HEK293 (cell line): Measurements from ENCODE around the gene PDZD2.

ENCODE experiments used
- CTCF ChIA-PET: fragments of 350-600 bp; formaldehyde crosslinking; extraction: SDS; loops from one replicate; lab custom pipeline; 2021; ENCODE audit warnings: antibody characterized with exemption; lab: Yijun Ruan, JAX
- POLR2A ChIA-PET: fragments of 300-600 bp; formaldehyde crosslinking; extraction: SDS; loops from one replicate; lab custom pipeline; 2020; ENCODE audit warnings: antibody characterized with exemption, inconsistent platforms; lab: Yijun Ruan, JAX
- H3K27ac ChIP-seq: fragments of 200-500 bp; sonication (Bioruptor generic); 2 replicates; pipeline ENCODE4 v1.5.1; 2014; ENCODE audit warnings: low read depth, low read length, control low read depth, inconsistent platforms; ENCODE audit errors: extremely low read depth
- H3K36me3 ChIP-seq, 2 experiments: fragments of 200-500 bp in 1 of 2; sonication (Bioruptor generic) in 1 of 2; 1 replicate in 1 of 2; 2 replicates in 1 of 2; pipeline ENCODE4 v1.5.1; 2014 to 2017; ENCODE audit warnings: inconsistent platforms in 2 of 2, low read length in 2 of 2; ENCODE audit not compliant: control insufficient read depth in 2 of 2, insufficient read depth in 1 of 2
- H3K4me1 ChIP-seq: fragments of 200-500 bp; sonication (Bioruptor generic); 2 replicates; pipeline ENCODE4 v1.5.1; 2014; ENCODE audit warnings: mild to moderate bottlenecking, low read length, inconsistent platforms; ENCODE audit not compliant: control insufficient read depth, insufficient read depth
- H3K4me3 ChIP-seq: 2 replicates; pipeline ENCODE4 v1.5.1; 2011; ENCODE audit warnings: low read depth, mild to moderate bottlenecking, control low read depth, low read length, moderate library complexity
- H3K9me3 ChIP-seq: fragments of 200-500 bp; sonication (Bioruptor generic); 2 replicates; pipeline ENCODE4 v1.5.1; 2014; ENCODE audit warnings: low read depth, low read length, inconsistent platforms; ENCODE audit not compliant: control insufficient read depth, insufficient read depth
- KLF1 ChIP-seq: fragments of 450-650 bp; formaldehyde crosslinking; IDR thresholded peaks from 2 replicates; pipeline ENCODE4 v1.5.1; 2016; ENCODE audit warnings: missing biosample characterization, missing genetic modification characterization
- KLF8 ChIP-seq: fragments of 450-650 bp; formaldehyde crosslinking; IDR thresholded peaks from 2 replicates; pipeline ENCODE4 v1.5.1; 2016; ENCODE audit warnings: missing biosample characterization, missing genetic modification characterization
- OVOL3 ChIP-seq: fragments of 450-650 bp; formaldehyde crosslinking; IDR thresholded peaks from 2 replicates; pipeline ENCODE4 v1.5.1; 2016; ENCODE audit warnings: missing biosample characterization, missing genetic modification characterization
- PRDM1 ChIP-seq: fragments of 450-650 bp; formaldehyde crosslinking; IDR thresholded peaks from 2 replicates; pipeline ENCODE4; 2016; ENCODE audit warnings: missing biosample characterization, missing genetic modification characterization
- RBAK ChIP-seq: fragments of 450-650 bp; formaldehyde crosslinking; IDR thresholded peaks from 2 replicates; pipeline ENCODE4 v1.5.1; 2016; ENCODE audit warnings: missing biosample characterization, missing genetic modification characterization
- SP3 ChIP-seq: fragments of 450-650 bp; formaldehyde crosslinking; IDR thresholded peaks from 2 replicates; pipeline ENCODE4 v1.5.1; 2016; ENCODE audit warnings: missing biosample characterization, missing genetic modification characterization
- WT1 ChIP-seq: fragments of 450-650 bp; formaldehyde crosslinking; IDR thresholded peaks from 2 replicates; pipeline ENCODE4 v1.5.1; 2016; ENCODE audit warnings: missing biosample characterization, missing genetic modification characterization
- ZEB2 ChIP-seq: fragments of 450-650 bp; formaldehyde crosslinking; IDR thresholded peaks from 2 replicates; pipeline ENCODE4 v1.5.1; 2016; ENCODE audit warnings: missing biosample characterization, missing genetic modification characterization
- ZNF121 ChIP-seq: fragments of 450-650 bp; formaldehyde crosslinking; IDR thresholded peaks from 2 replicates; pipeline ENCODE4 v1.5.1; 2016; ENCODE audit warnings: missing biosample characterization, missing genetic modification characterization
- ZNF184 ChIP-seq: fragments of 450-650 bp; IDR thresholded peaks from 2 replicates; pipeline ENCODE4 v1.5.1; 2018; ENCODE audit warnings: missing biosample characterization, mild to moderate bottlenecking, missing genetic modification characterization
- ZNF24 ChIP-seq: fragments of 450-650 bp; formaldehyde crosslinking; IDR thresholded peaks from 2 replicates; pipeline ENCODE4 v1.5.1; 2016; ENCODE audit warnings: missing biosample characterization, missing genetic modification characterization
- ZNF292 ChIP-seq: fragments of 450-650 bp; formaldehyde crosslinking; IDR thresholded peaks from 2 replicates; pipeline ENCODE4 v1.5.1; 2016; ENCODE audit warnings: low read depth, missing biosample characterization, missing genetic modification characterization, borderline replicate concordance
- ZNF514 ChIP-seq: fragments of 450-650 bp; formaldehyde crosslinking; IDR thresholded peaks from 2 replicates; pipeline ENCODE4 v1.5.1; 2016; ENCODE audit warnings: missing biosample characterization, missing genetic modification characterization
- ZNF530 ChIP-seq: fragments of 450-650 bp; formaldehyde crosslinking; IDR thresholded peaks from 2 replicates; pipeline ENCODE4 v1.5.1; 2016; ENCODE audit warnings: low read depth, missing biosample characterization, missing genetic modification characterization
- ZNF610 ChIP-seq: fragments of 450-650 bp; formaldehyde crosslinking; IDR thresholded peaks from 2 replicates; pipeline ENCODE4 v1.5.1; 2016; ENCODE audit warnings: missing biosample characterization, missing genetic modification characterization, borderline replicate concordance
- ZNF660 ChIP-seq: fragments of 450-650 bp; IDR thresholded peaks from 2 replicates; pipeline ENCODE4 v1.5.1; 2018; ENCODE audit warnings: missing biosample characterization, mild to moderate bottlenecking, missing genetic modification characterization
- ZNF776 ChIP-seq: fragments of 450-650 bp; formaldehyde crosslinking; IDR thresholded peaks from 2 replicates; pipeline ENCODE4 v1.5.0; 2017; ENCODE audit warnings: missing biosample characterization, missing genetic modification characterization, borderline replicate concordance
- ZNF837 ChIP-seq: fragments of 450-650 bp; formaldehyde crosslinking; IDR thresholded peaks from 2 replicates; pipeline ENCODE4 v1.5.1; 2016; ENCODE audit warnings: missing biosample characterization, missing genetic modification characterization
- TF ChIP-seq, protein P1 (sequence below): fragments of 450-650 bp; formaldehyde crosslinking; IDR thresholded peaks from 2 replicates; pipeline ENCODE4 v1.5.1; 2016; ENCODE audit warnings: missing biosample characterization, missing genetic modification characterization
- TF ChIP-seq, protein P2 (sequence below): fragments of 450-650 bp; formaldehyde crosslinking; IDR thresholded peaks from 2 replicates; pipeline ENCODE4 v1.5.1; 2016; ENCODE audit warnings: missing biosample characterization, missing genetic modification characterization
- TF ChIP-seq, protein P3 (sequence below): fragments of 450-650 bp; formaldehyde crosslinking; IDR thresholded peaks from 2 replicates; pipeline ENCODE4 v1.5.0; 2017; ENCODE audit warnings: missing biosample characterization, missing genetic modification characterization, borderline replicate concordance
- TF ChIP-seq, protein P4 (sequence below): fragments of 450-650 bp; formaldehyde crosslinking; IDR thresholded peaks from 2 replicates; pipeline ENCODE4 v1.5.1; 2016; ENCODE audit warnings: missing biosample characterization, missing genetic modification characterization
- TF ChIP-seq, protein P5 (sequence below): fragments of 450-650 bp; formaldehyde crosslinking; IDR thresholded peaks from 2 replicates; pipeline ENCODE4 v1.5.1; 2016; ENCODE audit warnings: missing biosample characterization, missing genetic modification characterization
- TF ChIP-seq, protein P6 (sequence below): fragments of 450-650 bp; formaldehyde crosslinking; IDR thresholded peaks from 2 replicates; pipeline ENCODE4 v1.5.1; 2017; ENCODE audit warnings: missing biosample characterization, missing genetic modification characterization

Gene PDZD2

DNA sequence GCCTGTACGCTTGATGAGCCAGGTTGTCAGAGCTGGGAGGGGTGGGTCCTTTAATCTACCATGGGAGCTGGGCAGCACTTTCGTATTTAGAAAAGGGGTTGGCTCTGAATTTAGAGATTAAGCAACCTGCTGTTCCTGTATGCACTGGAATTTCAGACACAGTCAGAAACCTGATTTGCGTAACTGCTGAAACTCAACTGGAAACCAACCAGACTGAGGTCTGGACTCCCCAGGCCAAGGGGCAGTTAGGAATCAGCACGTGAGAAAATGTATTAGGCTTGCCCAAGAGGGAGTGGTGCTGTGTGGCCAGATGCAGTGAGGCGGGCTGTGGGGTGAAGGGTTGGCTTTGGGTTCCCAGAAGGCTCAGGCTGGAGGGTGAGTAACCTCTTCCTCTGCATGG is 300.2 kb downstream of the PDZD2 start (continued):
- TF ChIP-seq OVOL3 (tag by site-specific recombination) (no peak), ZNF776 (no peak), ZNF24 (tag by site-specific recombination) (no peak), ZNF121 (tag by site-specific recombination) (no peak), ZNF530 (tag by site-specific recombination) (no peak)
- TF ChIP-seq, protein P1, sequence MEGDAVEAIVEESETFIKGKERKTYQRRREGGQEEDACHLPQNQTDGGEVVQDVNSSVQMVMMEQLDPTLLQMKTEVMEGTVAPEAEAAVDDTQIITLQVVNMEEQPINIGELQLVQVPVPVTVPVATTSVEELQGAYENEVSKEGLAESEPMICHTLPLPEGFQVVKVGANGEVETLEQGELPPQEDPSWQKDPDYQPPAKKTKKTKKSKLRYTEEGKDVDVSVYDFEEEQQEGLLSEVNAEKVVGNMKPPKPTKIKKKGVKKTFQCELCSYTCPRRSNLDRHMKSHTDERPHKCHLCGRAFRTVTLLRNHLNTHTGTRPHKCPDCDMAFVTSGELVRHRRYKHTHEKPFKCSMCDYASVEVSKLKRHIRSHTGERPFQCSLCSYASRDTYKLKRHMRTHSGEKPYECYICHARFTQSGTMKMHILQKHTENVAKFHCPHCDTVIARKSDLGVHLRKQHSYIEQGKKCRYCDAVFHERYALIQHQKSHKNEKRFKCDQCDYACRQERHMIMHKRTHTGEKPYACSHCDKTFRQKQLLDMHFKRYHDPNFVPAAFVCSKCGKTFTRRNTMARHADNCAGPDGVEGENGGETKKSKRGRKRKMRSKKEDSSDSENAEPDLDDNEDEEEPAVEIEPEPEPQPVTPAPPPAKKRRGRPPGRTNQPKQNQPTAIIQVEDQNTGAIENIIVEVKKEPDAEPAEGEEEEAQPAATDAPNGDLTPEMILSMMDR (tag by site-specific recombination) = no peak

DNA sequence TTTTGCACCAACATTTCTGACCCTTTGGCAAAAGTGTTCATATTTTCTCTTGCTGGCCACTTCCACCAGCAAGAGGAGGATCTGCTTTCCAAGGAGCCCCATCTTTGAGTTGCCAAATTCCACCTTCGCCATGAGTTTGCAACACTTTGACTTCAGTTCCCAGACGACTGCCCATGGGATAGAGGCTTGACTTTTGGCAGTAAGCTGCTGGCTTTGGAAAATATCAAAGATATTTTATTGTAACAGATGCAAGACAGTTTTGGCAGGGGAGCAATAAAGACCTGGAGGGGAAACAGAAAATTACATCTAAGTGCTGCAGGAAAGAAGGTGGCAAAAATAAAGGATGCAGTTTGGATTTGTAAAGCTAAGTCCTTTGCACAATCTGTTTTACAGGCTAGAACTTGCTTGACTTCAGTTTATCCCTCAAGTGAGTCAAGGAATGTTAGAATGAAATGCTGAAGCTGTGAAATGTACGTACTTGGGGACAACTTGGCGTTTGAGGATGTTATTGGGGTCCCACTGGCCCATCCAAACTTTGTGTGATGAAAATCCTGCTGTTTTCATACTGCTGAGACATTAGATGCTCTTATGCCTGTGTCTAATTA is 302.3 kb downstream of the PDZD2 start:
- CTCF ChIA-PET = interaction anchor here (1.3 kb wide), 1 partner anchor 24 kb away, joined by 3 read pairs; no protein-coding TSS in a partner anchor
- TF ChIP-seq ZNF184 (tag by site-specific recombination) (no peak), ZNF660 (tag by site-specific recombination) (no peak), KLF1 (tag by site-specific recombination) (no peak), ZNF610 (tag by site-specific recombination) (no peak), RBAK (no peak), SP3 (tag by site-specific recombination) (no peak), WT1 (tag by site-specific recombination) (no peak), ZNF837 (no peak), PRDM1 (tag by site-specific recombination) (no peak)
- TF ChIP-seq, protein P2, sequence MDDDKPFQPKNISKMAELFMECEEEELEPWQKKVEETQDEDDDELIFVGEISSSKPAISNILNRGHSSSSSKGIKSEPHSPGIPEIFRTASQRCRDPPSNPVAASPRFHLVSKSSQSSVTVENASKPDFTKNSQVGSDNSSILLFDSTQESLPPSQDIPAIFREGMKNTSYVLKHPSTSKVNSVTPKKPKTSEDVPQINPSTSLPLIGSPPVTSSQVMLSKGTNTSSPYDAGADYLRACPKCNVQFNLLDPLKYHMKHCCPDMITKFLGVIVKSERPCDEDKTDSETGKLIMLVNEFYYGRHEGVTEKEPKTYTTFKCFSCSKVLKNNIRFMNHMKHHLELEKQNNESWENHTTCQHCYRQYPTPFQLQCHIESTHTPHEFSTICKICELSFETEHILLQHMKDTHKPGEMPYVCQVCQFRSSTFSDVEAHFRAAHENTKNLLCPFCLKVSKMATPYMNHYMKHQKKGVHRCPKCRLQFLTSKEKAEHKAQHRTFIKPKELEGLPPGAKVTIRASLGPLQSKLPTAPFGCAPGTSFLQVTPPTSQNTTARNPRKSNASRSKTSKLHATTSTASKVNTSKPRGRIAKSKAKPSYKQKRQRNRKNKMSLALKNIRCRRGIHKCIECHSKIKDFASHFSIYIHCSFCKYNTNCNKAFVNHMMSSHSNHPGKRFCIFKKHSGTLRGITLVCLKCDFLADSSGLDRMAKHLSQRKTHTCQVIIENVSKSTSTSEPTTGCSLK = no peak
- TF ChIP-seq, protein P3, sequence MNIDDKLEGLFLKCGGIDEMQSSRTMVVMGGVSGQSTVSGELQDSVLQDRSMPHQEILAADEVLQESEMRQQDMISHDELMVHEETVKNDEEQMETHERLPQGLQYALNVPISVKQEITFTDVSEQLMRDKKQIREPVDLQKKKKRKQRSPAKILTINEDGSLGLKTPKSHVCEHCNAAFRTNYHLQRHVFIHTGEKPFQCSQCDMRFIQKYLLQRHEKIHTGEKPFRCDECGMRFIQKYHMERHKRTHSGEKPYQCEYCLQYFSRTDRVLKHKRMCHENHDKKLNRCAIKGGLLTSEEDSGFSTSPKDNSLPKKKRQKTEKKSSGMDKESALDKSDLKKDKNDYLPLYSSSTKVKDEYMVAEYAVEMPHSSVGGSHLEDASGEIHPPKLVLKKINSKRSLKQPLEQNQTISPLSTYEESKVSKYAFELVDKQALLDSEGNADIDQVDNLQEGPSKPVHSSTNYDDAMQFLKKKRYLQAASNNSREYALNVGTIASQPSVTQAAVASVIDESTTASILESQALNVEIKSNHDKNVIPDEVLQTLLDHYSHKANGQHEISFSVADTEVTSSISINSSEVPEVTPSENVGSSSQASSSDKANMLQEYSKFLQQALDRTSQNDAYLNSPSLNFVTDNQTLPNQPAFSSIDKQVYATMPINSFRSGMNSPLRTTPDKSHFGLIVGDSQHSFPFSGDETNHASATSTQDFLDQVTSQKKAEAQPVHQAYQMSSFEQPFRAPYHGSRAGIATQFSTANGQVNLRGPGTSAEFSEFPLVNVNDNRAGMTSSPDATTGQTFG = no peak

DNA sequence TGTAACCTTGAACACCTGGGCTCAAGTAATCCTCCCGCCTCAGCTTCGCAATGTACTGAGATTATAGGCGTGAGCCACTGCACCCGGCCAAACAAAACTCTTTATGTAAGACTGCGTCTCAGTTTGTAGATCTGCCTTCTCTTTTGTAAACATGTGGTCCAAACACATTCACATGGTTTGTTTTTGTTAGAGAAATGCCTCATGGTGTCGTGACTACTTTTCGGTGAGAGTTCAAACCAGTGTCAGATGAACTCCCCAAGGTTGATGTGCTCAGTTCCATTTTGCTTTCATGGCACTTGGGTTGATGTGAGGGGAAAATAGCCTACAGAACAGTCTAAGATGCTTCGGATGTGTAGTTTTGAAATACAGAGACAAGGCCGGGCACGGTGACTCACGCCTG is 303.6 kb downstream of the PDZD2 start:
- POLR2A ChIA-PET = no interaction called here
- H3K9me3 ChIP-seq = no peaks in the 10 kb centered on the region
- no peak overlapping the region for H3K4me3 ChIP-seq
- CTCF ChIA-PET = interaction anchor here (0.7 kb wide), 1 partner anchor 134 kb away, joined by 3 read pairs; no protein-coding TSS in a partner anchor
- H3K27ac ChIP-seq = no peak overlapping the region
- no peaks in the 10 kb centered on the region for H3K4me1 ChIP-seq
- H3K36me3 ChIP-seq = no peaks in the 10 kb centered on the region
- TF ChIP-seq ZNF514 (tag by site-specific recombination) (no peak), ZEB2 (tag by site-specific recombination) (no peak), KLF8 (tag by site-specific recombination) (no peak), ZNF292 (no peak), OVOL3 (tag by site-specific recombination) (no peak)
- TF ChIP-seq, protein P4, sequence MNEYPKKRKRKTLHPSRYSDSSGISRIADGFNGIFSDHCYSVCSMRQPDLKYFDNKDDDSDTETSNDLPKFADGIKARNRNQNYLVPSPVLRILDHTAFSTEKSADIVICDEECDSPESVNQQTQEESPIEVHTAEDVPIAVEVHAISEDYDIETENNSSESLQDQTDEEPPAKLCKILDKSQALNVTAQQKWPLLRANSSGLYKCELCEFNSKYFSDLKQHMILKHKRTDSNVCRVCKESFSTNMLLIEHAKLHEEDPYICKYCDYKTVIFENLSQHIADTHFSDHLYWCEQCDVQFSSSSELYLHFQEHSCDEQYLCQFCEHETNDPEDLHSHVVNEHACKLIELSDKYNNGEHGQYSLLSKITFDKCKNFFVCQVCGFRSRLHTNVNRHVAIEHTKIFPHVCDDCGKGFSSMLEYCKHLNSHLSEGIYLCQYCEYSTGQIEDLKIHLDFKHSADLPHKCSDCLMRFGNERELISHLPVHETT (tag by site-specific recombination) = no peak
- TF ChIP-seq, protein P5, sequence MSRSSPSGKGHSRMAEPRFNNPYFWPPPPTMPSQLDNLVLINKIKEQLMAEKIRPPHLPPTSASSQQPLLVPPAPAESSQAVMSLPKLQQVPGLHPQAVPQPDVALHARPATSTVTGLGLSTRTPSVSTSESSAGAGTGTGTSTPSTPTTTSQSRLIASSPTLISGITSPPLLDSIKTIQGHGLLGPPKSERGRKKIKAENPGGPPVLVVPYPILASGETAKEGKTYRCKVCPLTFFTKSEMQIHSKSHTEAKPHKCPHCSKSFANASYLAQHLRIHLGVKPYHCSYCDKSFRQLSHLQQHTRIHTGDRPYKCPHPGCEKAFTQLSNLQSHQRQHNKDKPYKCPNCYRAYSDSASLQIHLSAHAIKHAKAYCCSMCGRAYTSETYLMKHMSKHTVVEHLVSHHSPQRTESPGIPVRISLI (tag by site-specific recombination) = no peak
- TF ChIP-seq, protein P6, sequence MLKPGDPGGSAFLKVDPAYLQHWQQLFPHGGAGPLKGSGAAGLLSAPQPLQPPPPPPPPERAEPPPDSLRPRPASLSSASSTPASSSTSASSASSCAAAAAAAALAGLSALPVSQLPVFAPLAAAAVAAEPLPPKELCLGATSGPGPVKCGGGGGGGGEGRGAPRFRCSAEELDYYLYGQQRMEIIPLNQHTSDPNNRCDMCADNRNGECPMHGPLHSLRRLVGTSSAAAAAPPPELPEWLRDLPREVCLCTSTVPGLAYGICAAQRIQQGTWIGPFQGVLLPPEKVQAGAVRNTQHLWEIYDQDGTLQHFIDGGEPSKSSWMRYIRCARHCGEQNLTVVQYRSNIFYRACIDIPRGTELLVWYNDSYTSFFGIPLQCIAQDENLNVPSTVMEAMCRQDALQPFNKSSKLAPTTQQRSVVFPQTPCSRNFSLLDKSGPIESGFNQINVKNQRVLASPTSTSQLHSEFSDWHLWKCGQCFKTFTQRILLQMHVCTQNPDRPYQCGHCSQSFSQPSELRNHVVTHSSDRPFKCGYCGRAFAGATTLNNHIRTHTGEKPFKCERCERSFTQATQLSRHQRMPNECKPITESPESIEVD (tag by site-specific recombination) = no peak

More for the DNA sequence above, 302.3 kb downstream of the PDZD2 start:
- Histone ChIP-seq H3K9me3 (no peaks in the 10 kb centered on the region), H3K36me3 (no peaks in the 10 kb centered on the region), H3K27ac (no peak overlapping the region), H3K4me3 (no peak overlapping the region), H3K4me1 (no peaks in the 10 kb centered on the region)
- POLR2A ChIA-PET = no interaction called here
